Loucy (cell line): ENCODE results near the gene FAM174A.

Experiments
- EZH2phosphoT487 ChIP-seq: fragments of 200-600 bp; IDR thresholded peaks from 2 replicates; pipeline ENCODE4 v1.6.1; 2018; ENCODE audit warnings: antibody characterized with exemption, mild to moderate bottlenecking, moderate library complexity, borderline replicate concordance
- TF ChIP-seq, protein P1 (sequence below): fragments of 200-600 bp; sonication (generic); conservative IDR thresholded peaks from 2 replicates; pipeline ENCODE4 v1.5.1; 2014; ENCODE audit warnings: mild to moderate bottlenecking, antibody characterized with exemption, low read length

DNA sequence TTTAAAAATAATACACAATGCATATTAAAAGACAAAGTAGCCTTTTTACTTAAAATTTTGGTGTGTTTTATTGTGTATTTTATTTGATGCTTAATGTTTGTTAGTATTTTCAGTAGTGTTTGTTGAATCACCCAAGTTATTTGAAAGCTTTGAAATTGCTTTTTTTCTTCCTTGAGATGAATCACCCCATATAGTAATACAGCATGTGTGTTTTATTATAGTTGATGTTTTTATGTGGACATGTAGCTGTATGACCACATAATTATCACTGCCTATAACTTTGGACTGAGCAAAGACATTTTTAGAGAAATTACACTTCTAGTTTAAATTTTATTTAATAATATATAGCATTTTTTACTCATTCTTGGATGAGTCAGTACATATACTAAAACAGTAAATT lies 18.0 kb downstream of the FAM174A start:
- TF ChIP-seq, protein P1, sequence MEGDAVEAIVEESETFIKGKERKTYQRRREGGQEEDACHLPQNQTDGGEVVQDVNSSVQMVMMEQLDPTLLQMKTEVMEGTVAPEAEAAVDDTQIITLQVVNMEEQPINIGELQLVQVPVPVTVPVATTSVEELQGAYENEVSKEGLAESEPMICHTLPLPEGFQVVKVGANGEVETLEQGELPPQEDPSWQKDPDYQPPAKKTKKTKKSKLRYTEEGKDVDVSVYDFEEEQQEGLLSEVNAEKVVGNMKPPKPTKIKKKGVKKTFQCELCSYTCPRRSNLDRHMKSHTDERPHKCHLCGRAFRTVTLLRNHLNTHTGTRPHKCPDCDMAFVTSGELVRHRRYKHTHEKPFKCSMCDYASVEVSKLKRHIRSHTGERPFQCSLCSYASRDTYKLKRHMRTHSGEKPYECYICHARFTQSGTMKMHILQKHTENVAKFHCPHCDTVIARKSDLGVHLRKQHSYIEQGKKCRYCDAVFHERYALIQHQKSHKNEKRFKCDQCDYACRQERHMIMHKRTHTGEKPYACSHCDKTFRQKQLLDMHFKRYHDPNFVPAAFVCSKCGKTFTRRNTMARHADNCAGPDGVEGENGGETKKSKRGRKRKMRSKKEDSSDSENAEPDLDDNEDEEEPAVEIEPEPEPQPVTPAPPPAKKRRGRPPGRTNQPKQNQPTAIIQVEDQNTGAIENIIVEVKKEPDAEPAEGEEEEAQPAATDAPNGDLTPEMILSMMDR: no peak
- TF ChIP-seq EZH2phosphoT487: no peak
